ENCODE results near the gene FEZ2.

FEZ2 gene

GRCh38 chr2:36586672-36587071 lies 11.3 kb downstream of the FEZ2 start:
- DNase-seq (ENCODE audit: low spot score), result no peak

GRCh38 chr2:36584148-36584794 lies 13.7 kb downstream of the FEZ2 start:
- DNase-seq (ENCODE audit: low spot score), result no peak

GRCh38 chr2:36582951-36583350 lies 15.0 kb downstream of the FEZ2 start:
- no peak for DNase-seq (ENCODE audit: low spot score)

- no peak for DNase-seq (ENCODE audit: low spot score)
These were observed 15.4 kb downstream of the FEZ2 start for GRCh38 chr2:36582538-36582937.

- no peak for DNase-seq (ENCODE audit: low spot score)
These were observed 18.7 kb downstream of the FEZ2 start for GRCh38 chr2:36579297-36579664.

- no peak for DNase-seq (ENCODE audit: low spot score)
These were observed 19.3 kb downstream of the FEZ2 start for GRCh38 chr2:36578343-36579296.

GRCh38 chr2:36577884-36578283 lies 20.1 kb downstream of the FEZ2 start:
- DNase-seq (ENCODE audit: low spot score), result no peak

GRCh38 chr2:36574560-36574959 lies 23.4 kb downstream of the FEZ2 start:
- no peak for DNase-seq (ENCODE audit: low spot score)

GRCh38 chr2:36573165-36573564 lies 24.8 kb downstream of the FEZ2 start:
- no peak for DNase-seq (ENCODE audit: low spot score)

- no peak for DNase-seq (ENCODE audit: low spot score)
These were observed 25.3 kb downstream of the FEZ2 start for GRCh38 chr2:36572719-36573059.

GRCh38 chr2:36572054-36572718 lies 25.8 kb downstream of the FEZ2 start:
- DNase-seq (ENCODE audit: low spot score), result no peak

GRCh38 chr2:36570416-36570815 lies 27.6 kb downstream of the FEZ2 start:
- DNase-seq (ENCODE audit: low spot score), result no peak

GRCh38 chr2:36569267-36569856 lies 28.6 kb downstream of the FEZ2 start:
- no peak for DNase-seq (ENCODE audit: low spot score)

- no peak for DNase-seq (ENCODE audit: low spot score)
These were observed 29.3 kb downstream of the FEZ2 start for GRCh38 chr2:36568516-36569246.

GRCh38 chr2:36567711-36568408 lies 30.1 kb downstream of the FEZ2 start:
- DNase-seq (ENCODE audit: low spot score), result no peak

- DNase-seq (ENCODE audit: low spot score), result no peak
These were observed 31.1 kb downstream of the FEZ2 start for GRCh38 chr2:36566887-36567286.

GRCh38 chr2:36565712-36566111 lies 32.3 kb downstream of the FEZ2 start:
- no peak for DNase-seq (ENCODE audit: low spot score)

- no peak for DNase-seq (ENCODE audit: low spot score)
These were observed 33.5 kb downstream of the FEZ2 start for GRCh38 chr2:36564377-36564930.

- no peak for DNase-seq (ENCODE audit: low spot score)
These were observed 34.9 kb downstream of the FEZ2 start for GRCh38 chr2:36562973-36563532.

GRCh38 chr2:36562240-36562639 lies 35.7 kb downstream of the FEZ2 start:
- DNase-seq (ENCODE audit: low spot score), result no peak
